Posterior vena cava (tissue), 2 donors: ENCODE results near the gene PCID2. TPM values are rescaled to one million over a fixed set of nuclear protein-coding genes. Genes with fewer than 3 reads are reported as not detected.

Experiments used
- DNase-seq: peaks from one replicate; pipeline ENCODE4 v3.0.0-alpha.2; 2020; ENCODE audit warnings: low spot score
- intact Hi-C, 2 donors: fragments of 100-400 bp; cut with DNase I; formaldehyde crosslinking; loops; one replicate each; pipeline versions ENCODE4 v1.14.1 to v1.14.2; 2022 to 2023
- total RNA-seq, 2 donors: library from RNA; stranded (reverse); fragmentation: NEBNext Ultra II Directional; extraction: Animal tissue kit (Norgen Biotek cat#: 25700); gene quantifications; one replicate each; pipeline ENCODE4 v1.2.1, GENCODE V29; 2021
- donor health status: DM: yes; HTN: yes; CAD: no.
- donor health status: DM: yes; HTN: yes; CAD: no.

The PCID2 gene
- total RNA-seq, 2 donors from 2014 or later: 31.4 to 32.2 TPM

DNA sequence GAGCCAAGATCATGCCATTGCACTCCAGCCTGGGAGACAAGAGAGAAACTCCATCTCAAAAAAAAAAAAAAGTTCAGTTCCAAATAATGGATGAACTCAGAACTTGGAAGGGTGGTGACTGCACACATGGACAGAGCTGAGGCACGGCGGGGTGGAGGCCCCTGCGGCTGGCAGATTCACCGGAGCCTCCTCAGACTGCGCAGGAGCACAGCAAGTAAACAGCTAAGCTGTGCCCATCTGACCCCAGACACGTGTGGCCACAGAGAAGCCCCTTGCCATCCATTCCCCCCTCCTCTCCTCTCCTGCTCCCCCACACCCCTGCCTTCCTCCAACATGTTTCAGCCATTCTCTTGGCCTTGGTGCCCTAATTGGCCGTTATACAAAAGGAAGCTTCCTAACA, 65.6 kb downstream of the PCID2 start:
- DNase-seq: no peak
- intact Hi-C loops: no loop called here

DNA sequence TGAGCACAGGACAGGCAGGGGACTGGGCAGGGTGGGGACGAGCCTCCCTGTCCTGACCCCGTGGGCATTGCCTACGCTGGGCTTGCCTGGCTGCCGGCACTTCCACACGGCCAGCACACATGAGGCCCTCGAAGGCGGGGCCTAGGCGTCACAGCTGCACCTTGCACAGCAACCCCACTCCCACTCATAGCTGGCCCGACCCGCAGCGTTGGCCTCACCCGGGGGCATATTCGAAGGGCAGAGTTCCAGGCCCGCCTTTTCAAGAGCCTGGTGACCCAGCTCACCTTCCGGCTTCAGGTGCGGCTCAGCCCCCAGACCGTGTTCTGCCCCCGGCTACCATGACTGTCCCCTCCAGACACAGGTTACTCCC, 66.9 kb downstream of the PCID2 start:
- DNase-seq: no peak
- intact Hi-C loops: no loop called here

DNA sequence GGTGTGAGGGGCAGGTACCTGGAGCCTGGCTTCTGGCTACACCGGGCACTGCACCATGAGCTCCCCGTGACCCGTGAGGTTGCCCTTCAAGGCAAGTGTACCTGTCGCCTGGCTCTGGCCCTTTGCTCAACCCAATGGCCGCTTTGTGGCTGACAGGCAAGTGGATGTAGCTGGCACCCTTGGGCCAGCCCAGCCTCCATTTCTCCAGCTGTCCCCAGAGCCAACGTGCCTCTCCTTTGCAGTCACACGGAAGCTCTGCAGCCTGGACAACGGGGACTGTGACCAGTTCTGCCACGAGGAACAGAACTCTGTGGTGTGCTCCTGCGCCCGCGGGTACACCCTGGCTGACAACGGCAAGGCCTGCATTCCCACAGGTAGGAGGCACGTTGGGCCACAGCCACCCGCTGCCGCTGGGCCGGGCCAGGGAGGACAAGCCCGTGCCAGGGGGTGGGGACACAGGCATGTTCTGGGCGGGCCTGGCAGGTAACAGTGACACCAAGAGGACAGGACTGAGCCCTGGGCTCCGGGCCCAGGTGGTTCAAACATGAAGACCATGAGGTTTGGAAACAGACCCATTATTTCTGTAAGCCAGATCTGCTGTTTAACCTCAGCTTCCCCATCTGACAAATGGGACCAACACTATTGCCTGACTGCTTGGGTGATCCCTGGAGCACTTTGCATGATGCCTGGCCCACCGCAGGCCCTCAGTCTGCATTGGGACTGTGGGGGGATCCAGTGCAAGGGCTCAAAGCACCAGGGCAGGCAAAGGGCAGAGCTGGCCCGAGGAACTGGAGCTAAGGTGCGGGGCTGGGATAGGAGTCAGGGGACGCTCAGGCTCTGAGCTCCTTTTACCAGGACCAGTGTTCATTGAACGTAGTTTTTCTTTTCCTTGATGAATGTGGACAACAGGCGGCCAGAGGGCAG, 67.5 kb downstream of the PCID2 start:
- intact Hi-C loops: no loop called here
- DNase-seq: peak; percentile 70

DNA sequence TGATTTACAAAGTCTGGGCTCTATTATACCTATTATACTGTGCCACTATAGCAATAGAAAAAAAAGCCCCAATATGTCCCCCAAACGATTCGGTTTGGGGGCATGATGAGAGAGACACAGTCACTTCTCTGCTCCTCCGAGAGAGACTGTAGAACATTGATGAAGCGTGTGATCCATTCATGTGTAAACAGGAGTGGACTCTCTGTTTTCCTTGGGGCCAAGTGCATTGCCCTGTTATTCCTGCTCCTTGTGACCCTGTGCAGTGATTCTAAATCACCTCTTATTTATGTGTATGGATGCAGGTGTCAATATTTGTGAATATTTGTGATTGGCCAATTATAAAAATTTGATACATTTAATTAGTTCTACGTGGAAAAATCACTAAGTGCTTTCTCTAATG, 68.9 kb downstream of the PCID2 start:
- intact Hi-C loops: no loop called here
- no peak for DNase-seq

DNA sequence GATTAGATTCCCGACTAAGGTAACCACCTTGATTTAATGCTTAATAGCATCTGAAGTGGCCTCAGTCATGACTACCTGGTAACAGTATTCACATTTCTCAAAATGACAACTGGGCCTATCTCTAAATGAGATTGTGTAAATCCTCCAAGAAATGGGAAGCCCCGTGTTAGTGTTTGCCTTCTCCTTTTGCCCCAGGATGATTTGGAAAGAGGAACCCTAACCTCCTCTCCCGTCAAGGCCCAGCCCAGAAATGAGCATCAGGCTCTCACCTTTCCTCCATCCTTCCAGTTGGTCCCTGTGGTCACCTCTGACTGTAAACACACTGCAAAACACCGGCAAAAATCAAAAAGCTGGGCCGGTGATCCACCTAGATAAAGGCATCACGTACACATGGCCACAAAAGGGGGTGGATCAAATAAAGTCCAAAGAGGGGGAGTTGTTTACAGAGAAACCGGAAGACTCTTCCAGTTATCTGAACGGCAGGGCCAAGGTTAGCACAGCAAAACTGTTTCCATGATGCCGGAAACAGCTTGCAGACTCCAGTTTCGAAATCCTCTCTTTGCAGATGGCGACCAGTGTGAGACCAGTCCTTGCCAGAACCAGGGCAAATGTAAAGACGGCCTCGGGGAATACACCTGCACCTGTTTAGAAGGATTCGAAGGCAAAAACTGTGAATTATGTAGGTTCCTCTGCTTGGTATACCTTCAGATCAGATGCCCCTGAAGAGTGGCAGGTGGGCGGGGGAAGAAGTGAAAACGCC, 69.5 kb downstream of the PCID2 start:
- intact Hi-C loops: no loop called here
- peak; percentile 43 for DNase-seq

DNA sequence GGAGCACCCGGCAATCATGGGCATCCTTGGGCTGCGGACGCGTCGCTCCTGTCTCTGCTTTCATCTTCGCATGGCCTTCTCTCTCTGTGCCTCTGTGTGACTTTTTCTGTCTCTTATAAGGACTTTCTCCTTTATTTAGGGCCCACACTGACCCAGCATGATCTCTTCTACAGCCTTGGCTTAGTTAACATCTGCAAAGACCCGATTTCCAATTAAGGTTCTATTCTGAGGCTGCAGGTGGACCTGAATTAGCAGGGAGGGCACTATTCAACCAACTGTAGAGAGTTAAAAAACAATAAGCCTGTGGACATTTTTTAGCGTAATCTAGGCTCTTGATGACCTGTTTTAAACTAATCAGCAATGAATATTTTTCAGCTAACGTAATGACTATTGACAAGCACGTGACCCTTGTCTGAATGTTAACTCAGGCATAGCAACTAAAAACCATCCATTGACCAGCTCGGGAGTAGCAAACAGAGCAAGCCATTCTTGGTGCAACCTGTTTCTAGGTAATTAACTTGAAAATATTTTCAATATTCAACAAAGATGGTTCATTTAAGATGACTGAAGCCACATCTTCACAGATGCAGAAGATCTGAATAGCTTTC, 70.7 kb downstream of the PCID2 start:
- DNase-seq: no peak
- intact Hi-C loops: no loop called here

DNA sequence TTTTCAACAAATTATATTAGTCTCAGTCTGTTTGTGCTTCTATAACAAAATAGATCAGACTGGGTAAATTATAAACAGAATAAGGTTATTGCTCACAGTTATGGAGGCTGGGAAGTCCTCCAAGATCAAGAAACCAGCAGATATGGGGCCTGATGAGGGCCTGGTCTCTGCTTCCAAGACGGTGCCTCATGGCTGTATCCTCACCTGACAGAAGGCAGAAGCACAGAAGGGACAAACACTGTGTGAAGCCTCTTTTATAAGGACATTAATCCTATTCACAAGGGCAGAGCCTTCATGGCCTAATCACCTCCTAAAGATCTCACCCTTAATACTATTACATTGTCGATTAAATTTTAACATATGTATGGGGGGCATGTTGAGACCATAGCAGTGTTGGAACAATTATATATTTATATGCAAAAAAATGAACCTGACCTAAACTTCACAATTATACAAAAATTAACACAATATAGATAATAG, 73.1 kb downstream of the PCID2 start:
- DNase-seq: no peak
- intact Hi-C loops: no loop called here

DNA sequence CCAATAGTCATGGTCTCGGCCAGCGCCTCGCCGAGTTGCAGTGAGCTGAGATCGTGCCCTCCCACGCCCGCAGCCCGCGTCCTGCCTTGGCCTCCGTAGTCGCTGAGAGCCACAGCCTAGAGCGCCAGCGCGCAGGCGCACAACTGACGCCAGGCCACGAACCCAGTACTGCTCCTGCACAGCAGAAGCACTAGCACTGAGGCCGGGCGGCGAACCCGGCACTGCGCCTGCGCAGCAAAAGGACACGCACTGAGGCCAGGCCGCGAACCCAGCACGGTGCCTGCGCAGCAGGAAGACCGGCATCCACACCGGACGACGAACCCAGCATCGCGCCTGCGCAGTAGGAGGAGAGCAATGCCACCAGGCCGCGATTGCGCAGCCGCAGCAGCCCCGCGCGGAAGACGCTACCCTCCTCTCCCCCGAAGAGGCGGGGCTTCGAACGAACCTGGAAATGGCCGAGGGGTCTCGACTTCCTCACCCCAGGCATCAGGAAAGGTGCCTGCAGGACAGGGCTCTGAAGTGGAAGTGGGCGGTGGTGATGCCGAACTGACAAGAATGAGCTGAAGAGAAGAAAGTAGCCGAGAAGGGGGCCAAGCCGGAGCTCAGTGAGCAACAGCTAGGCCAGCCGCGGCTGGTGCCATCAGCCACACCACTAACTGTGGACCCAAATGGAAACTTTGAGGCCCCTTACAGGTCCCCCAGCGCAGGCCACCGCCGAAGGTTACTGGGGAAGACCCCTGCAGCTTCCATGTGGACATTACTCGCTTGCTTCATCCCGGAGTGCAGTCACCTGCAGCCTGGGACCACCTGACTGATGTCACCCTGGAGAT, 78.3 kb downstream of the PCID2 start:
- intact Hi-C loops: no loop called here
- peak; percentile 77 for DNase-seq

DNA sequence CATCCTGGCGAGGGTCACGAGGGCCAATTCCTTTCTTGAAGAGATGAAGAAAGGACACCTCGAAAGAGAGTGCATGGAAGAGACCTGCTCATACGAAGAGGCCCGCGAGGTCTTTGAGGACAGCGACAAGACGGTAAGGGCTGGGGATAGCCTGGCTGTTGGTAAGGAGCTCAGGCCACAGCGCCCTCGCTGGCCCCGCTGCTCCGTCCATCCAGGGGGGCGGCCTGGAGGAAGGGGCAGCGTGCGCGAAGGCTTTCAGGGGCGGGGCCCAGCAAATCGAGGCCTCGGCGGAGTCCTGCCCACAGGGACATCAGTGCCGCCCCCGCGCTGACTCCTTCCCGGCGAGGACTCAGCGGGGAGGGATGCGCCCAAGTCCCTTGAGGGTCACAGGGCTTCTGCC, 79.0 kb downstream of the PCID2 start:
- intact Hi-C loops: no loop called here
- DNase-seq: peak; percentile 77

Other genes with a start within 250 kb of the PCID2 start
- 10 to 100 TPM; 28.6 to 33.1 TPM for gene MCF2L, start 239.5 kb downstream of the PCID2 start, total RNA-seq
- gene F7, start 102.9 kb downstream of the PCID2 start, total RNA-seq: under 1 TPM in 1 of 2 donors, not detected in 1; 0.10 TPM
- gene F10, start 85.9 kb downstream of the PCID2 start, total RNA-seq: 10 to 100 TPM; 19.8 to 48.4 TPM
- not detected for gene PROZ, start 50.0 kb downstream of the PCID2 start, total RNA-seq
- 10 to 100 TPM; 57.5 to 58.5 TPM for gene CUL4A, start 944 bp upstream of the PCID2 start, total RNA-seq
- gene LAMP1, start 88.6 kb upstream of the PCID2 start, total RNA-seq: 100 to 1,000 TPM; 146 to 197 TPM
- gene GRTP1, start 155.5 kb upstream of the PCID2 start, total RNA-seq: 1 to 10 TPM; 3.8 to 4.9 TPM
- 1 to 10 TPM; 1.2 to 1.6 TPM for gene ADPRHL1, start 244.8 kb upstream of the PCID2 start, total RNA-seq